GM19328 (cell line): ENCODE data around the gene GPR4.

ENCODE experiments used
- ATAC-seq: cut with Tn5 transposase; IDR thresholded peaks from one replicate; pipeline ENCODE4 v1.9.1; 2021; ENCODE audit warnings: mild to moderate bottlenecking, moderate library complexity; ENCODE audit not compliant: unreplicated experiment

GPR4 gene

DNA sequence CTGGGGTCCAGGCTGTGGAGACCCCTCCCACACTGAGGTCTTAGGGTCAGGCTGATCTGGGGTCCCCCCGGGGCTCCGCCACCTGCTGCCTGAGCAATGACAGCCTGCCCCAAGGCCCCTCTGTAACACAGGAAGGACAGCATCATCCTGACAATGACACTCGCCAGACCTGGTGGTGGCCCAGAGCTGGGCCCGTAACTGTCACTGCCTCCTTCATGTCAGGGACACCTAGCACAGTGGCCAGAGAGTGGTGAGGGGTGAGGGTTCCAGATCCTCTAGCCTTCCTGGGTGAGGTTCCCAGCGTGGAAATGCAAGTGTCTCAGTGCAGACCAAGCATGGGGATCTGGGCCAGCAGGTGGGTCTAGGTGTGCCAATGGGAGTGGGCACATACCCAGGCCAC is 45.2 kb downstream of the GPR4 start:
- ATAC-seq: no peak

DNA sequence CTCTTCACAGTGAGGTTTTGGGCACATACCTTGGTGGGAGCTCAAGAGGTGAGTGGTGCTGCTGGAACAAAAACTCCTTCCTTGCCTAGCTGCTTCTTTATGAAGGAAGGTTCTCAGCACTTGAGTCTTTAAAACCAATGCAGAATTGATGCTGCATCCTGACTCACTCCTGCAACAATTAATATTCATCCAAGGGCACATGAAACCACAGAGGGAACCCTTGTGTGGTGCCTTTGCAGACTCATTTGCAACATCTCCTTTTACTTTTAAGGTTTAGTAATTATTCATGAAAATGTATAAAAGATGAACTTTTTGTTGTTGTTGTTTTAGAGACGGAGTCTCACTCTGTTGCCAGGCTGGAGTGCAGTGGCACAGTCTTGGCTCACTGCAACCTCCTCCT is 47.5 kb downstream of the GPR4 start:
- no peak for ATAC-seq

DNA sequence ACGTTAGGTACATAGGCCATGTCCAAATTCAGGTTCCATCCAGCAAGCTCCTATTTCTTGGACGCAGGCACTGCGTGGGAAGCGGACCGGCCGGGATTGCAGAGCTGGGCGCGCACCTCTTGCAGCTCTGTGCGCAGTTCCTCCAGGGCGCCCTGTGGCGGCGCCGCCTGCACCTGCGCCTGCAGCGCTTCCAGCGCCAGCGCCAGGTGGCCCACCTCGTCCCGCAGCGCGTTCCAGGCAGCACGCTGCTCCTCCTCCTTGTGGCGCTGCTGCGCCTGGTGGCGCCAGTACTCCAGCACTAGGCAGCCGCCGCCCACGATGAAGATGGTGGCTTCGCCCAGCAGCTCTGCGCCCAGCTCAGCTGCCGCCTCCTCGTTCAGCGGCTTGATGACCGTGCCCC is 48.5 kb downstream of the GPR4 start:
- no peak for ATAC-seq

DNA sequence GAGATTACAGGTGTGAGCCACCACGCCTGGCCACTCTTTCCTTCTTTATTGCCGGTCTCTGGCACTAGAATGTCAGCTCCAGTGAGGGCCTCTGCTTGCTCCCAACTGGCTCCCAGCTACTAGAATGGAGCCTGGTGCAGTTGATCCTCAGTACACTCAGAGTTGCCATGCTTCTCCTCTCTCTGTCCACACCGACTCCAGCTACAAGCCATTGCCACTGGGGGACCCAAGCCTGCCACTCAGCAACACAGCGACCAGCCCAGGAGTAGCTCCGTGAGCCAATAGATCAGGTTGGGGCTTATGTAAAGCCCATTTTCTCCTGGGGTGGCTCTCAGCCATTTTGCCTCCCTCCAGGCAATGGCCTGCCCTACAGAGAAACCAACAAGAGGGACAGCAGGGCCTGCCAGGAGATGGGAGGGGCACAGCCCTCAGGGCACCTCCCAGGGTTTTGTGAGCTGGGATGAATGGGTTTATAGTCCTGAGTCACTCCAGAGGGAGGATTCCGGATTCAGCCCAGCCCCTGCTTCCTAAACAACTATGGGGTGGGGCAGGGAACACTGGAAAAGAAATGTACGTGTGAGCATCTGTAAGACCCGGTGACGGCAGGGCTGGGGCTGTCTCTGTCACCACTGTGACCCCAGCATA is 53.9 kb downstream of the GPR4 start:
- ATAC-seq: no peak

DNA sequence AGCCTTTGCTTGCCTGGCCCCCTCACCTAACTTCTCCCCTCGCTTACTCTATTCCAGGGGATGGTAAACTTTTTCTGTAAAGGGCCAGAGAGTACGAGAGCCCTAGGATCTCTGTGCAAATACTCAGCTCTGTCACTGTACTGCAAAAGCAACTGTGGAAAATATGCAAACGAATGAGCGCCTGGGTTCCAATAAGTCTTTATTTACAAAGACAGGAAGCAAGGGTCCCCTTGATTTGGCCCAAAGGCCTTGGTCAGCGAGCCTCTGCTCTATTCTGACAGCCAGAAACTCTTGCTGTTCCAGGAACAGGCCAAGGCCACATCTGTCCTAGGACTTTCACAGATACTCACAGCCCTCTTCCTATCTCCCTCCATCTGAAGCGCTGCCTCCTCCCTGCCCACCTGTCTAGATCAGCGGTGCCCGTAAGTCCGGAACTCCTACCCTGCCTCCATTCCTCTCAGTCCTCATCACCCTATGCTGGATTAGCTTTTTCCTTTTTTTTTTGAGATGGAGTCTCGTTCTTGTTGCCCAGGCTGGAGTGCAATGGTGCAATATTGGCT is 54.7 kb downstream of the GPR4 start:
- no peak for ATAC-seq

DNA sequence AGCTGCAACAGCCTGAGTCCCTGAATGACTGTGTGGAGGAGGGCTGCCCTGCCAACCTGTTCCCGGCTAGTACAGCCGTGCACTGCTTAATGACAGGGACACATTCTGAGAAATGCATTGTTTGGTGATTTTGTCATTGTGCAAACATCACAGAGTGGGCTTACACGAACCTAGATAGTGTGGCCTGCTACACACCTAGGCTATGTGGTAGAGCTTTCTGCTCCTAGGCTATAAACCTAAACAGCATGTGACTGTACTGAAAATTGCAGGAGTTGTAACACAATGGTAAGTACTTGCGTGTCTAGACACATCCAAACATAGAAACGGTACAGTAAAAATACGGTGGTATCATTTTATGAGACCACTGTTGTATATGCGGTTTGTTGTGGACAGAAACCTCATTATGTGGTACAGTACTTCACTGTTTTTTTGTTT is 59.8 kb downstream of the GPR4 start:
- ATAC-seq: no peak
